Posterior vena cava (tissue), 2 donors: ENCODE measurements around the gene KIF17. TPM values are rescaled to one million over a fixed set of nuclear protein-coding genes. Genes with fewer than 3 reads are reported as not detected.

Experiments
- DNase-seq: peaks from one replicate; pipeline ENCODE4 v3.0.0-alpha.2; 2020; ENCODE audit warnings: low spot score
- intact Hi-C, 2 donors: fragments of 100-400 bp; cut with DNase I; formaldehyde crosslinking; loops; one replicate each; pipeline versions ENCODE4 v1.14.1 to v1.14.2; 2022 to 2023
- total RNA-seq, 2 donors: library from RNA; stranded (reverse); fragmentation: NEBNext Ultra II Directional; extraction: Animal tissue kit (Norgen Biotek cat#: 25700); gene quantifications; one replicate each; pipeline ENCODE4 v1.2.1, GENCODE V29; 2021
- donor health status: DM: yes; HTN: yes; CAD: no.
- donor health status: DM: yes; HTN: yes; CAD: no.

Gene KIF17
- total RNA-seq, 2 donors from 2014 or later = 2.9 to 3.2 TPM

- intact Hi-C loops = loop anchor here in 1 of 2 donors (5.0 kb wide), 1 partner anchor 1506 kb away; the partner anchor contains the start of gene UBR4
- peak; percentile 66 for DNase-seq
Measured at GRCh38 chr1:20718343-20718882, 606 bp upstream of the KIF17 start.

- intact Hi-C loops = loop anchor here in 1 of 2 donors (5.0 kb wide), 1 partner anchor 1504 kb away; the partner anchor contains the start of gene UBR4
- DNase-seq = no peak
Measured at GRCh38 chr1:20716232-20716631, 1.6 kb downstream of the KIF17 start.

- DNase-seq = no peak
- intact Hi-C loops = loop anchor here in 1 of 2 donors (5.0 kb wide), 1 partner anchor 1503 kb away; the partner anchor contains the start of gene UBR4
Measured at GRCh38 chr1:20715406-20715805, 2.4 kb downstream of the KIF17 start.

- DNase-seq = no peak
- intact Hi-C loops = no loop called here
Measured at GRCh38 chr1:20713440-20713839, 4.4 kb downstream of the KIF17 start.

- no peak for DNase-seq
- intact Hi-C loops = no loop called here
Measured at GRCh38 chr1:20712215-20712577, 5.6 kb downstream of the KIF17 start.

- intact Hi-C loops = no loop called here
Measured at GRCh38 chr1:20711285-20712214, 6.3 kb downstream of the KIF17 start.

GRCh38 chr1:20710469-20711284, 7.1 kb downstream of the KIF17 start:
- intact Hi-C loops = no loop called here
- DNase-seq = no peak

More at GRCh38 chr1:20711285-20712214, 6.3 kb downstream of the KIF17 start:
- DNase-seq = no peak

GRCh38 chr1:20709868-20710267, 7.9 kb downstream of the KIF17 start:
- intact Hi-C loops = no loop called here
- DNase-seq = no peak

- no peak for DNase-seq
- intact Hi-C loops = no loop called here
Measured at GRCh38 chr1:20708891-20709290, 8.9 kb downstream of the KIF17 start.

GRCh38 chr1:20708057-20708456, 9.8 kb downstream of the KIF17 start:
- no peak for DNase-seq
- intact Hi-C loops = no loop called here

GRCh38 chr1:20706841-20707240, 11.0 kb downstream of the KIF17 start:
- intact Hi-C loops = no loop called here
- DNase-seq = no peak

GRCh38 chr1:20705203-20705755, 12.5 kb downstream of the KIF17 start:
- no peak for DNase-seq
- intact Hi-C loops = no loop called here

GRCh38 chr1:20704390-20705202, 13.2 kb downstream of the KIF17 start:
- intact Hi-C loops = no loop called here

GRCh38 chr1:20703124-20703756, 14.6 kb downstream of the KIF17 start:
- no peak for DNase-seq

More at GRCh38 chr1:20704390-20705202, 13.2 kb downstream of the KIF17 start:
- DNase-seq = no peak

GRCh38 chr1:20702416-20702815, 15.4 kb downstream of the KIF17 start:
- intact Hi-C loops = no loop called here
- DNase-seq = no peak

More at GRCh38 chr1:20703124-20703756, 14.6 kb downstream of the KIF17 start:
- intact Hi-C loops = no loop called here

- intact Hi-C loops = no loop called here
- DNase-seq = no peak
Measured at GRCh38 chr1:20701847-20702246, 16.0 kb downstream of the KIF17 start.

GRCh38 chr1:20701446-20701845, 16.4 kb downstream of the KIF17 start:
- no peak for DNase-seq
- intact Hi-C loops = no loop called here

GRCh38 chr1:20700636-20701215, 17.1 kb downstream of the KIF17 start:
- no peak for DNase-seq
- intact Hi-C loops = no loop called here
